SU-DHL-6 (cell line): ENCODE results near the gene FRY.

Source experiments
- EZH2phosphoT487 ChIP-seq: fragments of 200-600 bp; sonication (generic), shearing (Covaris generic); conservative IDR thresholded peaks from 2 replicates; pipeline ENCODE4 v1.6.1; 2018; ENCODE audit warnings: mild to moderate bottlenecking, antibody characterized with exemption, low read length, moderate library complexity, mixed read lengths
- TF ChIP-seq, protein P1 (sequence below): fragments of 200-600 bp; sonication (generic); IDR thresholded peaks from one replicate; pipeline ENCODE4 v1.5.1; 2017; ENCODE audit warnings: antibody characterized with exemption, mild to moderate bottlenecking, low read length, moderate library complexity; ENCODE audit not compliant: insufficient read depth, poor library complexity, severe bottlenecking

DNA sequence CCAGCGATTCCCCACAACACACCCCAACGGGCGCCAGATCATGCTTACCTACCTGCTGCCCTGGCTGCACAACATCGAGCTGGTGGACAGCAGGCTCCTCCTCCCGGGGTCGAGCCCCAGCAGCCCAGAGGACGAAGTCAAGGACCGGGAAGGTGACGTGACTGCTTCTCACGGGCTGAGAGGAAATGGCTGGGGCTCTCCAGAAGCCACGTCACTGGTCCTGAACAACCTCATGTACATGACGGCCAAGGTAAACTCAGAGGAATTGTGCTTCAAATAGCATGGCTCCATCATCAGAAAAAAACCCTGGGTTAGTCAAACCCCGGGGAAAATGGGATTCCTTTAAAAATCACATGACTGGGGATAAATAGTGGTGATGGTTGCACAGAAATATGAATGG, 177.3 kb downstream of the FRY start:
- TF ChIP-seq, protein P1, sequence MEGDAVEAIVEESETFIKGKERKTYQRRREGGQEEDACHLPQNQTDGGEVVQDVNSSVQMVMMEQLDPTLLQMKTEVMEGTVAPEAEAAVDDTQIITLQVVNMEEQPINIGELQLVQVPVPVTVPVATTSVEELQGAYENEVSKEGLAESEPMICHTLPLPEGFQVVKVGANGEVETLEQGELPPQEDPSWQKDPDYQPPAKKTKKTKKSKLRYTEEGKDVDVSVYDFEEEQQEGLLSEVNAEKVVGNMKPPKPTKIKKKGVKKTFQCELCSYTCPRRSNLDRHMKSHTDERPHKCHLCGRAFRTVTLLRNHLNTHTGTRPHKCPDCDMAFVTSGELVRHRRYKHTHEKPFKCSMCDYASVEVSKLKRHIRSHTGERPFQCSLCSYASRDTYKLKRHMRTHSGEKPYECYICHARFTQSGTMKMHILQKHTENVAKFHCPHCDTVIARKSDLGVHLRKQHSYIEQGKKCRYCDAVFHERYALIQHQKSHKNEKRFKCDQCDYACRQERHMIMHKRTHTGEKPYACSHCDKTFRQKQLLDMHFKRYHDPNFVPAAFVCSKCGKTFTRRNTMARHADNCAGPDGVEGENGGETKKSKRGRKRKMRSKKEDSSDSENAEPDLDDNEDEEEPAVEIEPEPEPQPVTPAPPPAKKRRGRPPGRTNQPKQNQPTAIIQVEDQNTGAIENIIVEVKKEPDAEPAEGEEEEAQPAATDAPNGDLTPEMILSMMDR, result no peak
- TF ChIP-seq EZH2phosphoT487, result no peak
